Upper lobe of left lung (tissue), 4 donors: ENCODE measurements around the gene ANXA8L1.
"Not testable (repeated sequence)": the region's sequence is repeated elsewhere in the genome, so short reads cannot be mapped to it uniquely, and the experiment has no call there.

Experiments used
- POLR2A ChIP-seq, 4 donors: fragments of 450-650 bp; IDR thresholded peaks; one replicate each; pipeline ENCODE4 v1.5.1; 2016 to 2017; ENCODE audit warnings: antibody characterized with exemption in 4 of 4, mild to moderate bottlenecking in 2 of 4
- POLR2AphosphoS5 ChIP-seq, 2 donors: sonication (generic); formaldehyde crosslinking; IDR thresholded peaks; one replicate each; pipeline ENCODE4 v1.5.1; 2017; ENCODE audit warnings: antibody characterized with exemption in 2 of 2
- TF ChIP-seq, protein P1 (sequence below), 6 experiments: fragments of 450-650 bp in 4 of 6; fragments of 200-600 bp in 2 of 6; sonication (generic) in 2 of 6; IDR thresholded peaks; one replicate each; pipeline ENCODE4 v1.5.1; 2016 to 2019; ENCODE audit warnings: antibody characterized with exemption in 6 of 6

GRCh38 chr10:46374410-46374809, 1.2 kb upstream of the ANXA8L1 start:
- TF ChIP-seq, protein P1, sequence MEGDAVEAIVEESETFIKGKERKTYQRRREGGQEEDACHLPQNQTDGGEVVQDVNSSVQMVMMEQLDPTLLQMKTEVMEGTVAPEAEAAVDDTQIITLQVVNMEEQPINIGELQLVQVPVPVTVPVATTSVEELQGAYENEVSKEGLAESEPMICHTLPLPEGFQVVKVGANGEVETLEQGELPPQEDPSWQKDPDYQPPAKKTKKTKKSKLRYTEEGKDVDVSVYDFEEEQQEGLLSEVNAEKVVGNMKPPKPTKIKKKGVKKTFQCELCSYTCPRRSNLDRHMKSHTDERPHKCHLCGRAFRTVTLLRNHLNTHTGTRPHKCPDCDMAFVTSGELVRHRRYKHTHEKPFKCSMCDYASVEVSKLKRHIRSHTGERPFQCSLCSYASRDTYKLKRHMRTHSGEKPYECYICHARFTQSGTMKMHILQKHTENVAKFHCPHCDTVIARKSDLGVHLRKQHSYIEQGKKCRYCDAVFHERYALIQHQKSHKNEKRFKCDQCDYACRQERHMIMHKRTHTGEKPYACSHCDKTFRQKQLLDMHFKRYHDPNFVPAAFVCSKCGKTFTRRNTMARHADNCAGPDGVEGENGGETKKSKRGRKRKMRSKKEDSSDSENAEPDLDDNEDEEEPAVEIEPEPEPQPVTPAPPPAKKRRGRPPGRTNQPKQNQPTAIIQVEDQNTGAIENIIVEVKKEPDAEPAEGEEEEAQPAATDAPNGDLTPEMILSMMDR (IDR thresholded peaks at IDR 0.05) = not testable (repeated sequence)
- TF ChIP-seq POLR2A, POLR2AphosphoS5 (IDR thresholded peaks at IDR 0.05): not testable (repeated sequence)
